ENCODE data around the gene CALCOCO1. TPM values are rescaled to one million over a fixed set of nuclear protein-coding genes. Genes with fewer than 3 reads are reported as not detected.

The CALCOCO1 gene
- total and polyA plus RNA-seq, 4 donors, result 24.4 to 67.4 (median 43.2) TPM

DNA sequence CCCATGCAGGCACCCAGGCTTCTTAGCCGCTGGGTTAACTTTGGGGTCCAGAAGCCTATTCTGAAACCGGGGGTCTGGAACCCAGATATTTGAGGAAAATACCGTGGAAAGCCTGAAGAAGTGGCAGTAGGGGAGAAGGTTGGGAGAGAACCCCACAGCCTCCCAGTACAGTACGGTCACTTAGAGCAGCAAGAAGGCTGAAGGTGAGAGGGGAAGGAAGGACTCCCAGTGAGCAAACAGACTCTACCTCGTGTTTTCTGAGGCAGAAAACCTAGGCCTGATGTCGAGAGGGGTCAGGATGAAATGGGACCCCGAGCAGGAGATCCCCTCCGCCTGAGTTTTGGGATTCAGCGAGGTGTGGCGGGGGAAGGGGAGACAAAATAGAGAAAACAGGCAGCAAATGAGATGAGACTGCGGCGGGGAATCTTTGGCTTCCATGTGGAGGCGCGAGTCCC, 10.7 kb upstream of the CALCOCO1 start:
- H3K4me3 ChIP-seq (ENCODE audit: low read depth in 1 of 3, low read length in 3 of 3), result no peak overlapping the region
- 45% methylated on average over 14 of the region's 14 CpGs for WGBS
- no peak overlapping the region for H3K27ac ChIP-seq (ENCODE audit: low read depth in 1 of 2, low read length in 2 of 2)
- H3K9ac ChIP-seq (ENCODE audit: low read depth in 1 of 2, low read length in 2 of 2), result no peak overlapping the region
- no peak for DNase-seq (ENCODE audit: low spot score)
- peaks cover 0 to 20% (median 7%) of the 10 kb centered on the region in 4 donors for H3K27me3 ChIP-seq (ENCODE audit: control insufficient read depth in 4 of 4, insufficient read depth in 4 of 4, low read length in 3 of 4)
- no peaks in the 10 kb centered on the region for H3K36me3 ChIP-seq (ENCODE audit: control insufficient read depth in 4 of 4, insufficient read depth in 3 of 4, low read depth in 1 of 4, low read length in 3 of 4)
- peaks cover 4 to 12% (median 7%) of the 10 kb centered on the region in 4 donors for H3K4me1 ChIP-seq (ENCODE audit: control insufficient read depth in 4 of 4, insufficient read depth in 4 of 4, low read length in 3 of 4)
- H3K9me3 ChIP-seq (ENCODE audit: control insufficient read depth in 4 of 4, low read length in 3 of 4), result no peaks in the 10 kb centered on the region
- TF ChIP-seq JUND (IDR thresholded peaks at IDR 0.05), result no peak

DNA sequence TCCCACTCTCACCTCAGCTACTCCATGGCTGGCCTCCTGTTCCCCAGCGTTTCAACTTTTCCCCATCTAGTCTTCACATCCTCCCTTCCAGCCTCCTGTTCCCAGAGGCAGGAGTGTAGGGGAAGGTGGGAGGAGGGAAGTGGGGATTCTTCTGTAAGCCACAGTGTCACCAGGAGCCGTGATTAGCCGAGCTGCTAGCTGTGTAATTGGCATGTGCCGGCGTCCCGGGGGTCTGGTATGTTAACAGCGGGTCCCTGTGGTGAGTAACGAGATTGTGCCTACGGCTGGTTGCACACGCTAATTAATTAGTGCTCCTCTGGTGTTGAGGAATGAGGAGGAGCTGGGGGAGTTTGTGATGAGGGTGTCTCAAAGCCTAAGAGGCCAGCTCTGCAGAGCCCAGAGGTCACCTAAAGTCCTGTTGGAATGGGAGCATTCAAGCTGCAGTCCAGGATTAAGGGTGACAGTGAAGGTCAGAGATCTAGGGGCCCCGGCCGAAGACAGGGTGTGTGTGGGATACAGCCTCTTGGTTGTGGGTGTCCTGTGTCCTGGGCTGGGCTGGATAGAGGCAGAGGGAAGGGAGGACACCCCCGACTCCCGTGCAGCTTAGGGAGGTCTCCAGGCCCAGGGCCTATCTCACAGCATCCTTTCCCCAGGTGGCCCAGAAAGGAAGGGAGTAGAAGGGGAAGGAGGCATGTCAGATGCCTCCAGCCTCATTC, 10.0 kb upstream of the CALCOCO1 start:
- peaks cover 0 to 20% (median 7%) of the 10 kb centered on the region in 4 donors for H3K27me3 ChIP-seq (ENCODE audit: control insufficient read depth in 4 of 4, insufficient read depth in 4 of 4, low read length in 3 of 4)

DNA sequence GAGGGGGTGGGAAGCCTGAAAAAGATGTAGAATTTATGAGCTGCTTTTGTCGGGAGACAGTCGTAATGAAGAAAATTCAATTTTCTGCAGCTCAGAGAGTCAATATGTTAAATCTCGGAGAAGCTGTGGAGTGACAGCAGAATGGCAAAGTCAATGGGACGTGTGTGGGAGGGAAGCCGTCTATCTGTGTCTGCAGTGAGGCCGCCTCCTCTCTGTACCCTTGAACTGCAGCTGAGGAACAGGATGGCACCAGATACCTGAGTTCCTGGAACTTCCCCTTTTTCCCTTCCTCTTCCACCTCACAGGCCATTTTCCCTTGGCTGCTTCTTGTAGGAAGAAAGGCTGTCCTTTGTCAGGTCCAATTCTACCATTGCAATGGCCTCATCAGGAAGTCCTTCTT, 9.3 kb upstream of the CALCOCO1 start:
- Histone ChIP-seq H3K36me3 (ENCODE audit: control insufficient read depth in 4 of 4, insufficient read depth in 3 of 4, low read depth in 1 of 4, low read length in 3 of 4) (no peaks in the 10 kb centered on the region), H3K4me1 (ENCODE audit: control insufficient read depth in 4 of 4, insufficient read depth in 4 of 4, low read length in 3 of 4) (peaks cover 4 to 12% (median 7%) of the 10 kb centered on the region in 4 donors), H3K9ac (ENCODE audit: low read depth in 1 of 2, low read length in 2 of 2) (no peak overlapping the region), H3K4me3 (ENCODE audit: low read depth in 1 of 3, low read length in 3 of 3) (no peak overlapping the region), H3K27ac (ENCODE audit: low read depth in 1 of 2, low read length in 2 of 2) (no peak overlapping the region), H3K9me3 (ENCODE audit: control insufficient read depth in 4 of 4, low read length in 3 of 4) (no peaks in the 10 kb centered on the region), H3K27me3 (ENCODE audit: control insufficient read depth in 4 of 4, insufficient read depth in 4 of 4, low read length in 3 of 4) (peaks cover 0 to 20% (median 7%) of the 10 kb centered on the region in 4 donors)
- DNase-seq (ENCODE audit: low spot score), result no peak
- 90% methylated on average over 6 of the region's 6 CpGs for WGBS
- TF ChIP-seq TAF1 (conservative IDR thresholded peaks at IDR 0.05) (no peak), HNF4G (IDR thresholded peaks at IDR 0.05) (no peak), FOXA1 (IDR thresholded peaks at IDR 0.05) (no peak), JUND (IDR thresholded peaks at IDR 0.05) (no peak), HNF4A (conservative IDR thresholded peaks at IDR 0.05) (no peak), EGR1 (IDR thresholded peaks at IDR 0.05; ENCODE audit: low read depth in 2 of 2) (no peak), SP1 (IDR thresholded peaks at IDR 0.05) (no peak), FOXA2 (IDR thresholded peaks at IDR 0.05) (no peak)
- TF ChIP-seq, protein P1, sequence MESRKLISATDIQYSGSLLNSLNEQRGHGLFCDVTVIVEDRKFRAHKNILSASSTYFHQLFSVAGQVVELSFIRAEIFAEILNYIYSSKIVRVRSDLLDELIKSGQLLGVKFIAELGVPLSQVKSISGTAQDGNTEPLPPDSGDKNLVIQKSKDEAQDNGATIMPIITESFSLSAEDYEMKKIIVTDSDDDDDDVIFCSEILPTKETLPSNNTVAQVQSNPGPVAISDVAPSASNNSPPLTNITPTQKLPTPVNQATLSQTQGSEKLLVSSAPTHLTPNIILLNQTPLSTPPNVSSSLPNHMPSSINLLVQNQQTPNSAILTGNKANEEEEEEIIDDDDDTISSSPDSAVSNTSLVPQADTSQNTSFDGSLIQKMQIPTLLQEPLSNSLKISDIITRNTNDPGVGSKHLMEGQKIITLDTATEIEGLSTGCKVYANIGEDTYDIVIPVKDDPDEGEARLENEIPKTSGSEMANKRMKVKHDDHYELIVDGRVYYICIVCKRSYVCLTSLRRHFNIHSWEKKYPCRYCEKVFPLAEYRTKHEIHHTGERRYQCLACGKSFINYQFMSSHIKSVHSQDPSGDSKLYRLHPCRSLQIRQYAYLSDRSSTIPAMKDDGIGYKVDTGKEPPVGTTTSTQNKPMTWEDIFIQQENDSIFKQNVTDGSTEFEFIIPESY (IDR thresholded peaks at IDR 0.05), result no peak
- TF ChIP-seq, protein P2, sequence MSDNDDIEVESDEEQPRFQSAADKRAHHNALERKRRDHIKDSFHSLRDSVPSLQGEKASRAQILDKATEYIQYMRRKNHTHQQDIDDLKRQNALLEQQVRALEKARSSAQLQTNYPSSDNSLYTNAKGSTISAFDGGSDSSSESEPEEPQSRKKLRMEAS (IDR thresholded peaks at IDR 0.05), result no peak
- TF ChIP-seq, protein P3, sequence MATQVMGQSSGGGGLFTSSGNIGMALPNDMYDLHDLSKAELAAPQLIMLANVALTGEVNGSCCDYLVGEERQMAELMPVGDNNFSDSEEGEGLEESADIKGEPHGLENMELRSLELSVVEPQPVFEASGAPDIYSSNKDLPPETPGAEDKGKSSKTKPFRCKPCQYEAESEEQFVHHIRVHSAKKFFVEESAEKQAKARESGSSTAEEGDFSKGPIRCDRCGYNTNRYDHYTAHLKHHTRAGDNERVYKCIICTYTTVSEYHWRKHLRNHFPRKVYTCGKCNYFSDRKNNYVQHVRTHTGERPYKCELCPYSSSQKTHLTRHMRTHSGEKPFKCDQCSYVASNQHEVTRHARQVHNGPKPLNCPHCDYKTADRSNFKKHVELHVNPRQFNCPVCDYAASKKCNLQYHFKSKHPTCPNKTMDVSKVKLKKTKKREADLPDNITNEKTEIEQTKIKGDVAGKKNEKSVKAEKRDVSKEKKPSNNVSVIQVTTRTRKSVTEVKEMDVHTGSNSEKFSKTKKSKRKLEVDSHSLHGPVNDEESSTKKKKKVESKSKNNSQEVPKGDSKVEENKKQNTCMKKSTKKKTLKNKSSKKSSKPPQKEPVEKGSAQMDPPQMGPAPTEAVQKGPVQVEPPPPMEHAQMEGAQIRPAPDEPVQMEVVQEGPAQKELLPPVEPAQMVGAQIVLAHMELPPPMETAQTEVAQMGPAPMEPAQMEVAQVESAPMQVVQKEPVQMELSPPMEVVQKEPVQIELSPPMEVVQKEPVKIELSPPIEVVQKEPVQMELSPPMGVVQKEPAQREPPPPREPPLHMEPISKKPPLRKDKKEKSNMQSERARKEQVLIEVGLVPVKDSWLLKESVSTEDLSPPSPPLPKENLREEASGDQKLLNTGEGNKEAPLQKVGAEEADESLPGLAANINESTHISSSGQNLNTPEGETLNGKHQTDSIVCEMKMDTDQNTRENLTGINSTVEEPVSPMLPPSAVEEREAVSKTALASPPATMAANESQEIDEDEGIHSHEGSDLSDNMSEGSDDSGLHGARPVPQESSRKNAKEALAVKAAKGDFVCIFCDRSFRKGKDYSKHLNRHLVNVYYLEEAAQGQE (IDR thresholded peaks at IDR 0.05), result no peak

More for the DNA sequence above, 10.0 kb upstream of the CALCOCO1 start:
- Histone ChIP-seq H3K9ac (ENCODE audit: low read depth in 1 of 2, low read length in 2 of 2) (no peak overlapping the region), H3K36me3 (ENCODE audit: control insufficient read depth in 4 of 4, insufficient read depth in 3 of 4, low read depth in 1 of 4, low read length in 3 of 4) (no peaks in the 10 kb centered on the region), H3K4me1 (ENCODE audit: control insufficient read depth in 4 of 4, insufficient read depth in 4 of 4, low read length in 3 of 4) (peaks cover 4 to 12% (median 7%) of the 10 kb centered on the region in 4 donors), H3K9me3 (ENCODE audit: control insufficient read depth in 4 of 4, low read length in 3 of 4) (no peaks in the 10 kb centered on the region), H3K4me3 (ENCODE audit: low read depth in 1 of 3, low read length in 3 of 3) (no peak overlapping the region), H3K27ac (ENCODE audit: low read depth in 1 of 2, low read length in 2 of 2) (no peak overlapping the region)
- 83% methylated on average over 14 of the region's 14 CpGs for WGBS
- no peak for DNase-seq (ENCODE audit: low spot score)
- TF ChIP-seq JUND (IDR thresholded peaks at IDR 0.05) (no peak), GABPA (IDR thresholded peaks at IDR 0.05 in 1 of 2, conservative IDR thresholded peaks at IDR 0.05 in 1 of 2) (no peak), RXRA (IDR thresholded peaks at IDR 0.05) (no peak), EGR1 (IDR thresholded peaks at IDR 0.05; ENCODE audit: low read depth in 2 of 2) (no peak), HNF4G (IDR thresholded peaks at IDR 0.05) (no peak), NR2F2 (IDR thresholded peaks at IDR 0.05) (no peak), RAD21 (IDR thresholded peaks at IDR 0.05) (no peak), YY1 (IDR thresholded peaks at IDR 0.05) (no peak), SP1 (IDR thresholded peaks at IDR 0.05) (no peak), CTCF (IDR thresholded peaks at IDR 0.05; ENCODE audit: low read depth, low read length, missing input control) (no peak), FOXA2 (IDR thresholded peaks at IDR 0.05) (no peak)
- TF ChIP-seq, protein P4, sequence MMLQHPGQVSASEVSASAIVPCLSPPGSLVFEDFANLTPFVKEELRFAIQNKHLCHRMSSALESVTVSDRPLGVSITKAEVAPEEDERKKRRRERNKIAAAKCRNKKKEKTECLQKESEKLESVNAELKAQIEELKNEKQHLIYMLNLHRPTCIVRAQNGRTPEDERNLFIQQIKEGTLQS (IDR thresholded peaks at IDR 0.05), result no peak
- TF ChIP-seq, protein P2 (IDR thresholded peaks at IDR 0.05), result no peak
